OCI-M2 (cell line): ENCODE measurements around the gene NME3.

Experiments used
- DNase-seq: peaks from one replicate; lab custom pipeline; 2025; ENCODE audit not compliant: unreplicated experiment; lab: John Stamatoyannopoulos, UW

The NME3 gene

DNA sequence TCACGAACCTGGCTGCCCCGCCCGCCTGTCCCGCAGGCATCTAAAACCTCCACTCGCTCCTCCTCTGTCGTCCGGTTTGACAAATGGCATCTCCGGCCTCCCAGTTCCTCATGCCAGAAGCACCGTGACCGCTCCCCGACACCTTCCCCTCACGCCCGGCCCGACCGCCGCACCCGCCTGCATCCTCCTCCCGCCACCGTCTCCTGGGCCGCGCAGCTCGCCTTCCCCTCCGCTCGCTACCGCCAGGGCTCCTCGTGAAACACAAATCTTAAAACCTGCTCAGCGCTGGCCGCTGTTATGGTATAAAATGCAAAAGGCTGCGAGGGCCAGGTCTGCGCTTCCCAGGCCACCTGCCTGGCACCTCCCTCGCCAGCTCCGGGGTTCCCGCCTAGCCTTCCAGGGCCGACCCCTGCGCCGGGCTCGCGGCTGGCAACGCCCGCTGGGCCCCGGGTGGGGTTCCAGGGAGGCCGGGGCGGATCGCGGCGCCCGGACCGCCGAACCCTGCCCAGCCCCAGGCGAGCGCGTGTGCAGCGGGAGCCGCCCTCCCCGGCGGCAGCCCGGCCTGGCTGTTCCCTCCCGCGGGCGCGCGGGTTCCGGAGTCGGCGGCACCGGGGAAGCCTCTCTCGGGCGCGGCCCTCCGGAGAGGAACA, 10.5 kb upstream of the NME3 start:
- no peak for DNase-seq

- no peak for DNase-seq
Measured at GRCh38 chr16:1781254-1781653, 9.9 kb upstream of the NME3 start.

DNA sequence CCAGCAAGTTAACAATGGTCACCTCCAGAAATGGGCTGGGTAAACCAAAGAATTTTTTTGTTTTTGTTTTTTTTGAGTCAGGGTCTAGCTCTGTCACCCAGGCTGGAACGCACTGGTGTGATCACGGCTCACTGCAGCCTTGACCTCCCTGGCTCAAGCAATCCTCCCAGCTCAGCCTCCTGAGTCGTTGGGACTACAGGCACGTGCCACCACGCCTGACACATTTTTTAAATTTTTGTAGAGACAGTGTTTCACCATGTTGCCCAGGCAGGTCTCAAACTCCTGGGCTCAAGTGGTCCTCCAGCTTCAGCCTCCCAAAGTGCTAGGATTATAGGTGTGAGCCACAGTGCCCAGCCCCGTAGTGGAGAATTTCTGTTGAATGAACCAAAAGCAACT, 9.3 kb upstream of the NME3 start:
- no peak for DNase-seq

GRCh38 chr16:1779741-1780676, 8.7 kb upstream of the NME3 start:
- DNase-seq = no peak

GRCh38 chr16:1779234-1779701, 7.9 kb upstream of the NME3 start:
- DNase-seq = no peak

DNA sequence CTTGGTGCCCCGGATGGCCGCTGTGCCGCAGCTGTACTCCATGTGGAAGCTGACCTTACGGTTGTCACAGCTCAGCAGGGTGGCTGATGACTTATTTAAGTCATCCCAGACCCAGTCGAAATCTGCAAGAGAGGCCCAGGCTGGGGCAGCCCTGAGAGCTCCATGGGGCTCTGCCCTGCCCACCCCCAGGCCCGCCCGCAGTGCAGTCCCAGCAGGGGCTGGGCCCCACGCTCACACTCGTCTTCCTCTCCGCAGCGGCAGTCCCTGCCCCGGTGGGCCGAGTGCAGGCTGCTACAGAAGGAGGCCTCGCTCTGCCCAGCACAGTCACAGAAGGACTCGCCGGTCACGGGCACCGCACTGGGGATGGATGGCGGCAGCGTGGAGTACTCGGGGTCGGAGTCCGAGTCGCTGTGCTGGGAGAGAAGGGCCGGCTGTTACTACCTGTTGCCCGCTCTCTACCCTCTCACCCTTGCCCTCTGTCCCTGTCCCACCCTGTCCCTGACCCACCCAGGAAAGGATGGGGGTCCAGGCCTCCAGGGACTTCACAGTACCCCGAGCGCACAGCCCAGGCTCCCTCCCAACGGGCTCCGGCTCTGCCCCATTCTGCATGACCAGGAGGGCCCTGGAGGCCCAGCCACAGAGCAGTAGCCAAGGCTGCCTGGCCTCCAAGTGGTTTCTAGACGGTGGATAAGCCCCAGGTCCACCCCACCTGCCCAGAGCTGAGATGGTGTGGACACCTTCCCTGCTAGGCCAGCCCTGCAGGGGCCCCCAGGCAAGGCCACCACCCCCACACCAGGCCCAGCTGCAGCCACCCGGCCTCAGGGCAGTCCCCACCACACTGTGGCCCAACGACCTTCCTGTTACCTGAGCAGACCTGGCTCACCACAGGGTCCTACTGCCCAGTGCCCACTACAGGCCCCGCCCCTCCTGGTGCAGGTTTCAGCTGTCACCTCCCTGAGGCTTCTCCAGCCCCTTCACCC, 7.1 kb upstream of the NME3 start:
- no peak for DNase-seq

DNA sequence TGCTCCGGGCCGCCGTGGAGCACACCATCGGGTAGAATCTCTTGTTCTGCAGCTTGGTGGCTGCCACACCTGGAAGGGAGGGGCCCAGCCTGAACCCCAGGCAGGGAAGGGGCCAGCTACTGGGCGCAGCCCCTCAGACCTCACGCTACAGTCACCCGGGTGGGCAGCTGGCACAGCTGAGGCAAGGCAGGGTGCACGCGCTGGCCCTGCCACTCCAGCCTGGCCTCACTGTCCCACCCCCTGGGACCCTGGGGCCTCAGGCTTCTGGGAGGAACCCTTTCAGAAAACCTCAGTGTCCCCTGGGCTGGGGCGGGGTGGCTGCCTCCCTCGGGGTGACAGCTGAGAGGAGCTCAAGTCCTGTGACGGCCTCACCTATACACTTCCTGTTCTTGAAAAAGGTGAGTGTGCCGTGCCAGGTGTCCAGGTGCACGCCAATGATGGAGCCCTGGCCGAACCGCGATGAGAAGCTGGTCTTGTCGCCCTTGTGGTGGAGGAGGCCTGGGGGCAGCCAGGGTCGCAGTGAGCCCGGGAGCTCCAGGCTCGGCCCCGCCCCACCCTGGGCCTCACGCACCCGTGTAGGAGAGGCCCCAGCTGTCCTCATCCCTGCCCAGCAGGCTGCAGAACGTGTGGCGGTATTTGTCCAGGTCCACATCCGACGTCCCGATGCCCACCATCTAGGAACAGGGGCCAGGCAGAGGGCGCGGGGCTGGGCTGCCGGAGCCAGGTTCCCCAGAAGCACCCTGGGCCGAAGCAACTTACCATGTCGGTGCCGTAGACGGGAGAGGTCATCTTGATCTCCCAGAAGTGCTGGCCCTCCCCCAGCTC, 6.2 kb upstream of the NME3 start:
- no peak for DNase-seq

DNA sequence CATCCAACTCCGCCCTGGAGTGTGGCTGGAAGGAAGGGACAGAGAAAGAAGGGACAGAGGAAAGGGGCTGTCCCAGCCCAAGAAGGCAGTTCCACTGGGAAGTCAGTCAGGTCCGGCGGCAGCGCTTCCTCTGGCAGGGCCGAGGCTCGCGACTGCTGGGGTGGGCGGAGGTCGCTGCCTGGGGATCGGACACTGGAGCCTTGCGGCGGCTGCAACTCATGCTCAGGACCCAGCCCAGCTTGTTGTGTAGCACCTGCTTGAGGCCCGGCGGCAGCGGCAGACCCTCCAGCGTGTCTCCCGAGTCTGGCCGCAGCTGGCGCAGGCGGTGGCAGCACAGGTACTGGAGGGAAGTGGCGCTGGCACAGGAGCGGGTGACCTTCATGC, 5.6 kb upstream of the NME3 start:
- DNase-seq = no peak

DNA sequence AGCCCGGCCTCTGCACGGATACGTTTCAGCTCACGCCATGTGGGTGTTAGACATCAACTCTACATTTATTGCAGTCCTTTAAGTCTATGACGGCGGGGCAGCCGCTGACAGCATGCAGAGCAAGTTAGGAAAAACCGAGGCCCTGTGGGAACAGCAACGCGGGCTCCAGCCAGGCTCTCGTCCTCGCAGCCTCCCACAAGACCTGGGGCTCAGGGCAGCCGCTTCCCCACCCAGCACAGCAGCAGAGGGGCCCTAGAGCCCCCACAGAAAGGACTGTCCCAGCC, 5.3 kb upstream of the NME3 start:
- DNase-seq = no peak

- DNase-seq = no peak
Measured at GRCh38 chr16:1775846-1776671, 4.7 kb upstream of the NME3 start.

DNA sequence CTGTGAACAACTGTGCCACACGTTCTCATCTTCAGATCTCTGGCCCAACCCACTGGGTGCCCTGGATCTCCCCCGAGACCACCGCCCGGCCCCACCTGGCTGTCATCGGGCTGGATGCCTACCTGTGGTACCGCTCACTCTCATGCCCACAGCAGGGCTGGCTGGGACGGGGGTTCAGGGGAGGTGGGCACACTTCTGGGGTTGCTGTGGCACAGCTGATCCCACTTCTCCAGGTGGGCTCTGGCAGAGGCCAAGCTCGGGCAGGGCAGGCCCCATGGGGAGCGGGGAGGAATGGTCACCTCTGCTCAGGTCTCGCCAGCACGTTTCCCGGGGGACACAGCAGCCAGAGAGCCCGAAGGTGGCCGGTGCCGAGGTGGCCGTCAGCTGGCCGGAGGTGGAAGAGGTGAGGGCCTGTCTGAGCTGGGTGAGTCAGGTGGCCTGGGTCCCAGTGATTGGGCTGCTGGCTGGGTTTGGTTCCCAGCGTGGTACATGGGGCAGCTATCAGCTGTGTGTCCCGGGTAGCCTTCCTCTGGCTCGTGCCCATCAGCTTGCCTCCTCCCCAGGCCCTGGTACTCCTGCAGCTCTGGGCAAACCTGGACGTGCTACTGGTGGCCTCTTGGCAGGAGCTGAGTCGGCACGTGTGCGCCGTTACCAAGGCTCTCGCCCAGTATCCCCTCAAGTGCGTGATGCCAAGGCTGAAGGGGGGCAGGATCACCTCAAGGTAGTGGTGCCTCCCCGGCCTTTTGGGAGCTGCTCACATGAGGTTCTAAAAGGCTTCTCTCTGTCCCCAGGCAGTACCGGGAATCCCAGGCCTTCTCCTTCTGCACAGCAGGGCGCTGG, 3.9 kb upstream of the NME3 start:
- no peak for DNase-seq

DNA sequence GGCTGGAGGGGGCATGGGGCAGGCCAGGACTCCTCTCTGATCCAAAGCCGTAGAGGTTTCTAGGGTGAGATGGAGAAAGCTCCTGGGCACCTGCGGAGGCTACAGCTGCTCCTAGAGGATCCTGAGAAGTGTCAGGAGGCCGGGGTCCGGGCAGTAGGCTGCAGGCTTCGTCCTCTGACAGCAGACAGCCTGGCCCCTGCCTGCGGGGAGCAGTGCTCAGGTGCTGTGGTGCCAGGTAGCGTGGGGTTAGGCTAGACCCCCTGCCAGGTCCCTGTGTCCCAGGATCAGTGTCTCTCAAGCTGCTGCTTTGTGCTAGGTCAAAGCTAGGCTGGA, 3.1 kb upstream of the NME3 start:
- DNase-seq = no peak

DNA sequence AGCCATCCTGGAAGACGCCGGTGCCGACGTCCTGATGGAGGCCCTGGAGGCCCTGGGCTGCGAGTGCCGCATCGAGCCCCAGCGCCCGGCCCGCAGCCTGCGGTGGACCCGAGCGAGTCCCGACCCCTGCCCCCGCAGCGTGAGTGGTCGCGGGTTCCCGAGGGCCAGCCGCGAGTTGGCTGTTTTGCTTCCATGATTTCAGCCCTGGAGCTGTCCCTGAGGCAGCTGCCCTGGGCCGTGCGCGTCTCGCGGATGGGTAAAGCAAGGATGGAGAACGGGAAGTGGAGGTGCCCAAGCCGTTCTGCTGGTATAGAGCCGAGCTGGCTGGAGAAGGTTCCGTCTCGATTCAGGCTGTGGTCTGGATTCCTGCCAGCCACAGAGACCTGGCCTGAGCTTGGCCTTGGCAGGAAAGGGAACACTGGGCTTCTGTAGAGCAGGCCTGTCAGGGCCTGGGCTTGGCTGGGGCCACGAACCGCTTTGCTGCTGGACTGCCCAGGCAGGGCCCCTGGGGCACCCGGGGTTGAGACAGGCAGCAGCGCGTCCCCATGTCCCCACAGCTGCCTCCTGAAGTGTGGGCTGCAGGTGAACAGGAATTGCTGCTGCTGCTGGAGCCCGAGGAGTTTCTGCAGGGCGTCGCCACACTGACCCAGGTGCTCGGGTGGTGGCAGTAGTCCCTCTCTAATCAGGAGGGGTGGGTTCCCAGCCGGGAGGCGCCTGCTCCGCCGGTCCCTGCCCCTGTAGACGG, 2.5 kb upstream of the NME3 start:
- DNase-seq = no peak

GRCh38 chr16:1772908-1773702, 1.8 kb upstream of the NME3 start, which contains the start of gene MRPS34:
Gene MRPS34, minus strand, starts transcription at chr16:1773134. Its CDS starts 15 bp downstream, at chr16:1773119.
- DNase-seq = no peak

- no peak for DNase-seq
Measured at GRCh38 chr16:1772362-1772907, 1.1 kb upstream of the NME3 start, which contains the start of gene EME2. Gene EME2, plus strand, starts transcription at chr16:1772810. Its CDS starts 418 bp downstream, at chr16:1773228.

GRCh38 chr16:1771864-1772361, 570 bp upstream of the NME3 start:
- DNase-seq = no peak
